GM19467 (cell line): ENCODE results near the gene ADCY7.
"Not testable (repeated sequence)": the region's sequence is repeated elsewhere in the genome, so short reads cannot be mapped to it uniquely, and the experiment has no call there.

Experiments used
- ATAC-seq: cut with Tn5 transposase; IDR thresholded peaks from one replicate; pipeline ENCODE4 v1.9.1; 2021; ENCODE audit warnings: mild to moderate bottlenecking, moderate library complexity; ENCODE audit not compliant: unreplicated experiment

ADCY7 gene

DNA sequence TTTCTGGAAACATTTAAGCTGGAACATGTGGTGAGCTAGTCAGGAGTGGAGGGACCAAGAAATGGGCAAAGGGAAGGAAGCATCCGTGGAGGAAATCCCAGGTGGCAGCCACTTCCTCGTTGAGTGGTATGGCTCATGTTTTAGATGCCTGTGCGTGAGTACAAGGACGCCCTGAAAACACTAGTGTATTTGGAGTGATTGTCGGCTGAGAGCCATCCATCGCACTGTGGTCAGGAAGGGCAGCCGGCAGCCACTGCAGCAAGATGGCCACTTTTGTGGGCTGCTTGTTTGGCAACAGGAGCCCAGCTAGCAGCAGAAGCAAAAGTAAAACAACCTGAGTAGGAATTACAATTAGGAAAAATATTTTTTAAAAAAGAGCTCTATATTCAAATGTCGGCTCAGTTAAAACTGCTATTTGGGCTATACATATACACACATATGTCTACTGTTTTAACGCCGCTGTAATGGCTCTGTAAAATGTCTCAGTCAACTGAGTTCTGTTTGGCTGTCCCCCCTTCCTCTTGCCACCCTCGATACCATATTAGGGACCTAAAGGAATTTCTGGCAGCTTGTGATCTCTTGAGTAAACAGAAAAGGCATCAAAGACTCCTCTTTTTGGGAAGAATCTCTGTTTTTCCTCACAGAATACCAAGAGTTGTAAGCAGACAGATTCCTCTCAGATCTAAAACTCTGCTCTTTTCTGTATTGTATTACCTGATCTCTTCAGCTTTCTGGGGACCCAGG is 63.3 kb downstream of the ADCY7 start:
- no peak for ATAC-seq

DNA sequence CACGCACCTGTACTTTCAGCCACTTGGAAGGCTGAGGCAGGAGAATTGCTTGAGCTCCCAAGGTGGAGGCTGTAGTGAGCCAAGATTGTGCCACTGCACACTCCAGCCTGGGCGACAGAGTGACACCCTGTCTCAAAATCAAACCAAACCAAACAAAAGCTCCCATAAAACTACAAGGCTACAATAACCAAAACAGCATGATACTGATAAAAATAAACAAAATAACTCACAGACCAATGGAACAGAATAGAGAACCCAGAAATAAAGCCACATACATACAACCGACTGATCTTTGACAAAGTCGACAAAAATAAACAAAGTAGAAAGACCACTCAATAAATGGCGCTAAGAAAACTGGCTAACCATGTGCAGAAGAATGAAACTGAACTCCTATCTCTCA is 65.2 kb downstream of the ADCY7 start:
- no peak for ATAC-seq

DNA sequence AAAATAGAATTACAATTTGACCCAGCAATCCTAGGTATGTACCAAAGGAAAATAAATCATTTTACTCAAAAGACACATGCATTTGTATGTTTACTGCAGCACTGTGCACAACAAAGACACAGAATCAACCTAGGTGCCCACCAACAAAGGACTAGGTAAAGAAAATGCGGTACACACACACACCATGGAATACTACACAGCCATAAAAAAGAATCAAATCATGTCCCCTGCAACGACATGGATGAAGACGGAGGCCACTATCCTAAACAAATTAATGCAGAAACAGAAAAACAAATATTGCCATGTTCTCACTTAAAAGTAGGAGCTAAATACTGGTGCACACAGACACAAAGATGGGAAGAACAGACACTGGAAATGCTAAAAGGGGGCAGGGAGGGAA is 66.2 kb downstream of the ADCY7 start:
- ATAC-seq: no peak

DNA sequence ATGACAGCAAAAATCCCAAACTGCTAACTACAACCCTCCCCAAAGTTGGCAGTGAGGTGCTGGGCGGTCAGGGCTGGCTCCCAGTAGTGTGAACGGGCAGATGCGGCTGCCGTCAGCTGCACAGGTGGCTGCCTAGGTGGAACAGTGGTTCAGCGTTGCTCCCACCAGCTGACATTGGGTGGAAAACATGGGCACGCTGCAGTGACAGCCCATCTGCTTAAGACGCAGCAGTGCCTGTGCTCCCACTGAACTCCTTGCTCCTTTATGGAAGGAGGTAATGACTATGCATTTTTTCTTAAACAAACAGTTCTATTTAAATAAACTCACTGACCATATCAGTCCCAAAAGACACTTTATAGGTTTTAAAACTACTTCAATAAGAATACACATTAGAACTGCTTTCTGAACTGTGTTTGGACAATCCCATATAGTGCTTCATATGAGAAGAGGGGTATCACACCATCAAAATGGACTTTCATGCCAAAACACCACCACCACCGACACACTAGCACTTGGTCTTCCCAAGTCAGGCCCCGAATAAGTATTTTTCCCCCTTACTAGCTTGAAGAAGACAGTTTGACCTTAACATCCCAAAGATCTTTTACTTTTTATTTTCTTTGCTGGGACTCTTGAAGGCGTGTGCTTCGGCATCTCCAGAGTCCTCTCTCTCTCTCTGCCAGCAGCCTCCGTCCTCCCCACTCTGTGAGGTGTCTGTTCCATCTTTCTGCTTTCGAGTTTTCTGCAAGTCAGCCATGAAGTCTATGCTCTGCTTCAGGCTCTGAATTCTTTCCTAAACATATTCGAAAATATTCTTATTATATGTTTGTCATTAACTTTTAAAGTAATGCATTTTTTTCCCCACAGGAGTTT is 68.0 kb downstream of the ADCY7 start:
- ATAC-seq: no peak

DNA sequence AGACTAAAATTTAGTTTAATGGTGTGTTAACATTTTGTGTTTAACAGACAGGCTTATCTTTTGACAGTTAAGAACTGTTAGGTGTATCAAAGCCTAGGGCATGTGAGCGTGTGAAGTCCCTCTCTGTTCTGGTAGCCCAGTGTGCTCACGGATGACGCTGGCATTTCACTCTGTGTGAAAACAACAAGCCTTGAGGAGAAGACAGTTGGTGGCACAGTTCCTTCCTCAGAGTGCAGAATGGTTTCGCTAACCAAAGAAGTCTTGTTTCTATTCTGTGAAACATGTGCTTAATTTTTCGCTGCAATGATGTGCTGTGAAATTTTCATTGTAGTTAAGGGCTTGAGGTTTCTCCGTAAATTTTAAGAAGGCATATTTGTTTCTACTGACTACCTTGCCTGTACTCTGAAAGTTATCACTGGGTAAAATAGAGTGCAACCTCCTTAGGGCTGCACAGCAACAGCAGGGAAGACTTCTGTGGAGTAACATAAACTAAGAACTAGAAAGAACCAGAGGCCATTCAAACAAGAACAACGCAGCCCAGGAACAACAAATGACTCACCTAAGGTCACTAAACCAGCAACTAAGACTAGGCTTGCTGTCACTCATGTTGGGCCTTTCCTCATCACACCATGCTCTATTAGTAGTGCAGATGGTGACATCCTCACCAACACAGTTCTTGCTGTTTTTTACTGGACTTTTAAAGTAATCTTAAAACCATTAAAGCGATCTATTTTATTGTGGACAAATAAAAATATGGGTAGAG is 69.0 kb downstream of the ADCY7 start:
- no peak for ATAC-seq

DNA sequence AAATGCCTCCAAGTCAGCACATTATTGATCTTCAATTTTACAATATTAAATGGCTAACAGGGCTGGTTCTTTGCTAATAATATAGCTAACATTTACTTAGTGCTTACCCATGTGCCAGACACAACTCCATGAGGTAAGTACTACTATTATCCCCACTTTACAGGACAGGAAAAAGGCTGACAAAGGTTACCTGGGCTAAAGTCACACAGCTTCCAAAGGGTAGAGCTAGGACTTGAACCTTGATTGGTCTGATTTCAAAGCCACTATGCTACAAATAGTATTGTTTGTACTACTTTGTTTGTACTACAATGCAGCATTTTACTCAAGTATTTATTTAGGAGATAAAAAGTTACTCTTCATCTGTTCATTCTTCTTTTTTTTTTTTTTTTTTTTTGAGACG is 70.5 kb downstream of the ADCY7 start:
- no peak for ATAC-seq

DNA sequence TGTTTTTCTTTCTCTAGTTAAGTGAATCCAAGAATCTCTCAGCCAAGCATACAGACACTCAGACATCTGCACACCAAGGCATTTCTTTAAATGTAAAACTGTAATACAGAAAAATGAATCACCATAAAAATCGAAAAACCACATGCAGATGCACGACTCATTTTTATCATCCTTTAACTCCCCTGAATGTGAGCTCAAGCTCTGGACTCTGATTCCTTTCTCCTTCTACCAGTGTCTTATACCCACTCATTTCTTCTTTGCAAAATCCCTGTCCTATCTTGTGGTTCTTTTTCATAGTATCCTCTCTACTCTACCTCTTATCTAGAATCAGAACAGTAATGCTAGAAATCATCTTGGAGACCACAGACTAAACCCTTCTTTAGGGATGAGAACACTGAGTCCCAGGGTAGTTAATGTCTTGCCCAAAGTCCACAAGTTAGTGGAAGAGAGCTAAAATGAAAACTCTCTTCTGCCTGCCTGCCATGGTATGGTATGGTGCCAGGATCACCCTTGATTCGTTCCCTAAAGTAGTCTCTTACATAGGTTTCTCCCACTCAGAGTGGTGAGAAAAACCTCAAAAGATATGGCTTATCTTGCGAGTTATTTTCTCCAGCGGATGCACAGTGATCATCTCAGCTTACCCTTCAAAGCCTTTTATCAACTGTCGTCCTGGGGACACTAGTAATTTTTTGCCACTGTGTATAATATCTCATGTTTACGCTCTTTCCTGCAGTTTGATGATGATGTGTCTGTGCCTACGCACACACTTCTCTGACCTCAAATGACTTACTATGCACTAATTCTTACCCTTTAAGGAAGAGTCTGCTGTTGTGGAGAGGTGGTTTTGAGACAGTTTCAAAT is 72.2 kb downstream of the ADCY7 start:
- no peak for ATAC-seq

DNA sequence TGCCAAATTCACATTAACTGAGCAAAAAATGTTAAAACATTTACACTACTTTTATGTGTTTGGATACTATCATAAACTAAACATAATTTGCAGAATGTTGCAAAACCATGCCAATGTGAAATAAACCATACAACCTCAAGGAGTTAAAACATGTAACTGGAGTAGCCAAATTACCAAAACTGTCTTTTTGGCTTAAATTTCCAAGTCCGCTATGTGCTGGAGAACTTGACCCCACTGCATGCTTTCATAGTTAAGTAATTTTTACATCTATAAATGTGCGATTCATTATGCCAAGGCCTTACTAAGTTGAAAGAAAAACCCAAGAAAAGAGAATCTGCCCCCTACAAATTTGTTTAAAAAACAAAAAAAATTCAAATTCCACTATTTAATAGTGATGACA is 74.2 kb downstream of the ADCY7 start:
- ATAC-seq: no peak

DNA sequence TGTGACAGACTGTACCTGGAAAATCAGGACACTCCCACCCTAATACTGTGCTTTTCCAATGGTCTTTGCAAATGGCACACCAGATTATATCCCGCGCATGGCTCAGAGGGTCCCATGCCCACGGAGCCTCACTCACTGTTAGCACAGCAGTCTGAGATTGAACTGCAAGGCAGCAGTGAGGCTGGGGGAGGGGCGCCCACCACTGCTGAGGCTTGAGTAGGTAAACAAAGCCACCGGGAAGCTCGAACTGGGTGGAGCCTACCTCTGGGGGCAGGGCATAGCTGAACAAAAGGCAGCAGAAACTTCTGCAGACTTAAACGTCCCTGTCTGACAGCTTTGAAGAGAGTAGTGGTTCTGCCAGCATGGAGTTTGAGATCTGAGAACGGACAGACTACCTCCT is 77.2 kb downstream of the ADCY7 start:
- not testable (repeated sequence) for ATAC-seq

DNA sequence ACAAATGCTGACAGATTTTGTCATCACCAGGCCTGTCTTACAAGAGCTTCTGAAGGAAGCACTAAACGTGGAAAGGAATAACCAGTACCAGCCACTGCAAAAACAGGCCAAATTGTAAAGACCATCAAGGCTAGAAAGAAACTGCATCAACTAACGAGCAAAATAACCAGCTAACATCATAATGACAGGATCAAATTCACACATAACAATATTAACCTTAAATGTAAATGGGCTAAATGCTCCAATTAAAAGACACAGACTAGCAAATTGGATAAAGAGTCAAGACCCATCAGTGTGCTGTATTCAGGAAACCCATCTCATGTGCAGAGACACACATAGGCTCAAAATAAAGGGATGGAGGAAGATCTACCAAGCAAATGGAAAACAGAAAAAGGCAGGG is 78.9 kb downstream of the ADCY7 start:
- not testable (repeated sequence) for ATAC-seq

DNA sequence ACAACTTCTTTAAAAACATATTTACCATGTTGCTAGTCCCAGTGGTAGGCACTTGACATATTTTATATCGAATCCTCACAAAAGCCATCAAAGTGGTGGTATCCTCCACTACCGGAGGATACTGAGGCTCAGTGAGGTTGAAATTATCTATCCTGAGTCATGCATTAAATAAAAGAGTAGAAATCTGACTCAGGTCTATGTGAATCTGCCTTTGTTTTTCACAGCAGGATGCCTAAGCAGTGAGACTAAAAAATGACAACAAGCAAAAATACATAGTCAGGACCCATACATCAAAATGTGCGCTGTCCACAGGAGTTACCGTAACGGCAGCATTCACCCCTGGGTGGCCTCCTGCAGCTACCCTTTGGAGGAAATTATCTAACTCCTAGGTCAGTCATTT is 84.8 kb downstream of the ADCY7 start:
- no peak for ATAC-seq

DNA sequence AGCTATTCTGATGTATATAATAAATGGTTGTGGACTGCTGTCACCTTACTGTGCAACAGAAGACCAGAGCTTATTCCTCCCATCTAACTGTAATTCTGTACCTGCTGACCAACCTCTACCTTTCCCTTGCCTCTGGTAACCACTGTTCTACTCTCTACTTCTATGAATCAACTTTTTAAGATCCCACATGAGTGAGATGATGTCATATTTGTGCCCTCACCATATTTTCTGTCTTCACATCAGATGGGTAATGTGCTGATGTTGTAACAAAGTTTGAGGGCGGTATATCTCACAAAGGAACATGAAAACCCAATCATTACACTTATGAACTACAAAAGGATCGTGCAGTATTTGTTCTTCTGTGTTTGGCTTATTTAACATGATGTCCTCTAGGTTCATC is 85.6 kb downstream of the ADCY7 start:
- ATAC-seq: no peak

DNA sequence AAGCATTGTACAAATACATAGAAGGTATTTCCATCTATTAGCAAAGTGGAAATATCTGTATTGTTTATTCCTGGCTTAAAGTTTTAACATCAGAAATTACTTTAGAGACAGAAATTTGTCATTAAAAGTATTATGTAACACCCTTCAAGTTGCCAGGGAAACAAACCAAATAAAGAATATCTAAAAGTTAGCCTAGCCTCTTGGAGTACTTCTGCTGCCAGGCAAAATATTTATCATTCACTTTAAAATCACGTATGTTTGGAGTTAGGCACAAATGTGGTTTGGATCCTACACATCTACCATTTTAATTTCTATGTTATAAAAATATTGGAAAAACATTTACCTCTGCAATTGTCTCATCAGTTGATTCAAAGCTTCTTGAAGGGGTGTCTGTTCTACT is 87.7 kb downstream of the ADCY7 start:
- ATAC-seq: no peak

DNA sequence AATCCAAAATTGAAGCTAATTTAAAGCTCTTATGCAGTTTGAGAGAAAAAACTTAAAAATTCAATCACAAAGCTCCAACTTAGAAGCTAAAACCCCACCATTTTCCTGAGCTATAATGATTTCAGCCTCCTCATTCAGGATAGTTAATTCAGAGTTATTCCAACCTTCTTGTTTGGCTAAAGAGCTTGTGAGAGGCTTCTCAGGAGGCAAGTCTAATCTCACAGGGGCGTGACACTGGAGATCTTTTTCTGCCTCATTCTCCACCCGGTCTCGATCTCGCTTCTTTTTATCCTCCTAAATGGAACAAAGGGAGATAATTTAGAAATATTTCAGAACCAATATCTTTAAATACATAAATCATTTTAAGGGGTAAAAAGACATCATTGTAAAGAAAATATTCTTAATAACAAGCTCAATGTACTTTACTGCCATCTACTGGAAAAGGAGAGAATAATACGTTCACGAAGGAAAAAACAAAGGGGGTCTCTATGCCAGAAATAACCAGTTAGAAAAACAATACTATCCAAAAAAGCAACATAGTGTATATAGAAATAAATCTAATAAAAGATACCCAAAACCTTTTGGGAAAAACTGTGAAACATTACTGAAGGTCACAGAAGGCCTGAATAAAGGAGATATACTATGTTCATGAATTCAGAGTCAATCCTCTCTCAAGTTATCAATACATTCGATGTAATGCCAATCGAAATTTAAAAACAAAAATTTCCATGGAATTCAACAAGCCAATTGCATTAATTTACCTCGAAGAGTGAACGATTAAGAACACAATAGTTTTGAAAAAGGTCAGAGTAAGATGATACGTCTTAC is 88.5 kb downstream of the ADCY7 start:
- no peak for ATAC-seq

DNA sequence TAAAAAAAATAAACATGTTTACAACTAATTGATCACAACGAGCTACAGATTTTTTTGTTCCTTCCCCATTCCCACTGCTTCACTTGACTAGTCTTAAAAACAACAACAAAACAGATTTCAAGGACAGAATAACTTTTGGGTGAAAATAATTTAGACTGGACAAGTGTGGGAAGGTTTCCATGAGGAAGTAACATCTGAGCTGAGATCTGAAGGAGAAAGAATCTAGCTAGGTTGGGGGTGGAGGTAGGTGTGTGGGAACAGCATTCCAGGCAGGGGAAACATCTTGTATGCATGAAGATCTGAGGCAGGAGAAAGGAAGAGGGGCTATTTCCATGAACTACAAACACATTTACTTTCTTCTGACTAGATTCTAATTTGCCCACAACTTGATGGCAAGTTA is 93.3 kb downstream of the ADCY7 start:
- ATAC-seq: no peak

DNA sequence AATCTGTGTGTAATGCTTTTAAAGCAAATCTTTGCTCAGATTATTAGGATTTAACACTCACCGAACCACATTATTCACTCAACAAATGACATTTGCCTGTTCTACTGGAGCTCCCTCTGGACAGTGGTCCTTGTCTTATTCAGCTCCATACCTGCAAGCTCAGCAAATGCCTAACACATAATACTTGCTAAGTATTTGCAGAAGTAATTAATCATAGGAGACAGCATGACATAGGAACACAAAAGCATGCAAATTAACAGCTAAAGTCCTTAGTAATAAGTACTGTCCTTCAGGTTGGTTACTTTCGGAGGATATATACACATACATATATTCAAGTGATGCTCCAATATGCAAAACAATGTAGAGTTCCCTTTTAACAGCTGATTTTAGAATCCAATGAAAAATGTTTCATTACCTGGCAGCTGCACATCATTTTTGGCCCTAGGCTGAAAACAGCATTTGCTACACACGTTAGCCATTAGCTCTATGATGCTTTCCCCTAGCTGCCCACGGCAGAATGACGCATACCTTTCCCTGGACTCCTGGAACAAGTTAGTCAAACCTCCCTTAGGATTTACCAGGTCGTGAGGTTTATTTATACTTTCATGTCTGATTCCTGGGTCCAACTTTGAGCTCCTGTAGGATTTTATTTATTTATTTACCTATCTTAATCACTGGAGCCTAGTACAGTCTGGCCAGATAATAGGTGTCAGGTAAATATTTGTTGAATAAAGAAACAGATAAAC is 93.9 kb downstream of the ADCY7 start:
- ATAC-seq: no peak

DNA sequence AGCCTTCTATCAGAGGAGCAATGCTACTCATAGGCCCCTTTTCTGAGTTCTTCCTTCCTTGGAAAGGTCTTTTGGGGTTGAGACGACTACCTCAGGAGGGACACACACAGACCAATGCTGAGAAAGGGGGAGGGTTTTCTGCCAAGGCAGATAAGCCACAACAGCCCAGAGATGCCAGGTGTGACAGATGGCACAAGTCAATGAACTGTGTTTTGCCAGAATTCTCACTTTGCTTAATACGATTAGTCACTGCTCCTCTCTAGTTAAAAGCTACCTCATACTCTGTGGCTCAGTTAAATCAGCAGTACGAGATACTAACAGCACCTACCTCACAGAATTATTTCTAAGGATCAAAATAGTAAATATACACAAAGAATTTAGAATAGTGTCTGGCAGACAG is 94.4 kb downstream of the ADCY7 start:
- no peak for ATAC-seq

DNA sequence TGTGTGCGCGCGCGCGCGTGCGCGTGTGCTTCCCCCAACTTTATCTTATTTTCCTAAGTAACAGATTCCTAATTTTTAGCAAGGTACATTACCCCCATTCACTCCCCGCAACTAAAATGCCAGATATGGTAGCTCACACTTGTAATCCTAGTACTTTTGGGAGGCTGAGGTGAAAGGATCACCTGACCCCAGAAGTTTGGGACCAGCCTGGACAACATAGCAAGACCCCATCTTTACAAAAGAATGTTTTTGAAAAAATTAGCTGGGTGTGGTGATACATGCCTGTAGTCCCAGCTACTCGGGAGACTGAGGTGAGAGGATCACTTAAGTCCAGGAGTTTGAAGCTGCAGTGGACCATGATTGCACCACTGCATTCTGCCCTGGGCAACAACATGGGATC is 97.3 kb downstream of the ADCY7 start:
- ATAC-seq: no peak
